A549 treated with DMSO at 1 μM for 4 hours (cell line): Measurements from ENCODE around the gene GOLPH3L. TPM values are rescaled to one million over a fixed set of nuclear protein-coding genes. Genes with fewer than 3 reads are reported as not detected.

ENCODE experiments used
- total RNA-seq: library from RNA; stranded (reverse); fragments of 200-300 nt; extraction: Qiagen RNA extraction; gene quantifications from 5 replicates; pipeline ENCODE4 v1.2.3, GENCODE V29; 2022; ENCODE audit warnings: low read depth

The GOLPH3L gene
- total RNA-seq, result 13.1 to 20.0 TPM (median 16.6 TPM) in 5 replicates

DNA sequence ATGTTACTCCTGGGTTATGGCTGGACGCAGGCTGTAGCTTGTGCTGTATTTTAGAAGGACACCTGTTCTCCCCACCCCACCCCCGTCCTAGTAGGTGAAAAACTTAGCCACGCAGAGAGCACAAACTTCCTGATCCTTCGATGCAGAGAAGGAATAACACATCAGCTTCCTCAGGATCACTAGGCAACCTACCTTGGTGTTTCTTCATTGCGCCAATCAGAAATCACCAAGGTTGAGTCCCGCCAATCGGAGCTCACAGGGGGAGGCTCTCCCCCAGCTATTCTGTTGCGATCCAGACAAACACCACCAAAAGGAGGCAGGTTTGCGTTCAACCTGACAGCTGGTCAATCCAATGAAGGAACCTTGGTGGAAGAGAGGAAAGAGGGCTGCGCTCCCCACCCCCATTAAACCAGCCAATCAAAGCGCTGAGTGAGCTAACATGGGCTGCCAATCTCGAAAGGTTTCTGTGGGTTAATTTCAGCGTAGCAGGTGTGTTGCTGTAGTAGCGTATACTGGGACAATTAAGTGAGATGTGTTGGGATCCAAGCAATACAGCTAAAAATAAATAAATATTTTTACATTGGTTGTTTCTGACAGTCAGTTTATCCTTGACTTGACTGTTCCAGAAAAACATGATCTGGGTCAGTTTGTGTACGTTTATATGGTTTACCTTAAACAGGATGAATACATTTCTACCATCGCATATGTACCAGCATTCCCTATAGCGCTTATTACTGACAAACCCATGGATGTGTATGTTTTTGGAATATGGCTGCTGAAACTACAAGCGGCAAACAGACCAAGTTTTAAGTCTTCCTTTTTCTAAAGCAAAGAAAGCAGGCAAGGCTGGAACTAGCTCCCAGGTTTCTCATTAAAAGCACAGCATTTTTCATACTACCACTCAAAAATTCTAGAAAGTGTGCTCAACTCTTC lies at the start of gene GOLPH3L:
Gene GOLPH3L (minus strand): TSS at position 160 of the 933 bp plus-strand sequence. CDS start 2,316 bp downstream, outside the sequence.

GRCh38 chr1:150720703-150721102 lies 23.7 kb upstream of the GOLPH3L start, which contains the start of gene HORMAD1:
HORMAD1 (minus strand) TSS chr1:150720895; CDS start chr1:150719505, 1,390 bp downstream.

GRCh38 chr1:150629115-150629928 lies 67.6 kb downstream of the GOLPH3L start, which contains the start of gene ENSA:
ENSA (minus strand) TSS chr1:150629612; CDS start chr1:150629470, 142 bp downstream.

Other genes with a start within 250 kb of the GOLPH3L start
- 20.7 to 24.4 TPM (median 22.6 TPM) in 5 replicates for gene TARS2, start 209.7 kb downstream of the GOLPH3L start, total RNA-seq
- gene ECM1, start 189.0 kb downstream of the GOLPH3L start, total RNA-seq, result 2.1 to 2.7 TPM (median 2.3 TPM) in 5 replicates
- 0.17 to 0.33 TPM in 2 of 5 replicates, not detected in the others for gene FALEC, start 181.4 kb downstream of the GOLPH3L start, total RNA-seq
- 2.0 to 3.5 TPM (median 2.9 TPM) in 5 replicates for gene ADAMTSL4, start 147.7 kb downstream of the GOLPH3L start, total RNA-seq
- gene MCL1, start 117.5 kb downstream of the GOLPH3L start, total RNA-seq, result 122 to 164 TPM (median 139 TPM) in 5 replicates
- gene ENSA, start 67.5 kb downstream of the GOLPH3L start, total RNA-seq, result 123 to 149 TPM (median 132 TPM) in 5 replicates
- gene HORMAD1, start 23.7 kb upstream of the GOLPH3L start, total RNA-seq, result 6.0 to 9.4 TPM (median 7.8 TPM) in 5 replicates
- gene CTSS, start 68.6 kb upstream of the GOLPH3L start, total RNA-seq, result 15.2 to 19.7 TPM (median 16.0 TPM) in 5 replicates
- gene CTSK, start 111.1 kb upstream of the GOLPH3L start, total RNA-seq, result 1.5 to 2.4 TPM (median 1.7 TPM) in 5 replicates
- gene ARNT, start 179.4 kb upstream of the GOLPH3L start, total RNA-seq, result 10.3 to 14.9 TPM (median 13.5 TPM) in 5 replicates
- 0.07 TPM in 1 of 5 replicates, not detected in the others for gene CTXND2, start 190.0 kb upstream of the GOLPH3L start, total RNA-seq
- gene SETDB1, start 229.2 kb upstream of the GOLPH3L start, total RNA-seq, result 21.0 to 27.0 TPM (median 24.8 TPM) in 5 replicates